Endothelial cell of umbilical vein (primary cell): ENCODE results near the gene ARFRP1. TPM values are rescaled to one million over a fixed set of nuclear protein-coding genes. Genes with fewer than 3 reads are reported as not detected.

ENCODE experiments used
- BruUV-seq: library from RNA; stranded (reverse); fragments of 400-500 nt; replicated peaks from 2 replicates; lab custom pipeline; 2021; lab: Mats Ljungman, UMichigan
- CTCF ChIA-PET: fragments of 300-600, 350-600 bp; sonication (Branson Sonifier 250); formaldehyde crosslinking; loops from one replicate; lab custom pipeline; 2021; ENCODE audit warnings: antibody characterized with exemption, inconsistent platforms; lab: Charles Lee
- POLR2A ChIA-PET: fragments of 300-600, 350-600 bp; sonication (Branson Sonifier 250); formaldehyde crosslinking; loops from one replicate; lab custom pipeline; 2021; ENCODE audit warnings: antibody characterized with exemption, inconsistent platforms; lab: Charles Lee
- DNase-seq: peaks from one replicate; pipeline ENCODE4 v3.0.0-alpha.2; 2011; ENCODE audit warnings: low read depth, low spot score
- FAIRE-seq: peaks from 2 replicates; lab custom pipeline; 2011; peaks lifted over from hg19 to GRCh38; lab: Jason Lieb, UNC
- H2AFZ ChIP-seq: 2 replicates; pipeline ENCODE4 v1.6.0; 2012; ENCODE audit warnings: low read depth, low read length, control low read depth, inconsistent platforms
- H3K27ac ChIP-seq: 2 replicates; pipeline ENCODE4 v1.5.1; 2011; ENCODE audit warnings: low read depth, mild to moderate bottlenecking, control low read depth, low read length, moderate library complexity; ENCODE audit not compliant: insufficient read depth
- H3K27me3 ChIP-seq, 2 experiments: 2 replicates each; pipeline versions ENCODE4 v1.6.0 to v1.6.1; 2011; ENCODE audit warnings: low read length in 2 of 2, mixed read lengths in 1 of 2; ENCODE audit not compliant: control insufficient read depth in 2 of 2, insufficient read depth in 2 of 2
- H3K36me3 ChIP-seq, 2 experiments: 2 replicates in 1 of 2; 3 replicates in 1 of 2; pipeline ENCODE4 v1.5.1; 2011; ENCODE audit warnings: low read length in 2 of 2, mild to moderate bottlenecking in 1 of 2, moderate library complexity in 1 of 2; ENCODE audit not compliant: control insufficient read depth in 2 of 2, insufficient read depth in 2 of 2; ENCODE audit errors: extremely low read depth in 1 of 2
- H3K4me1 ChIP-seq: 3 replicates; pipeline ENCODE4 v1.5.1; 2011; ENCODE audit warnings: mild to moderate bottlenecking, low read length; ENCODE audit not compliant: control insufficient read depth, insufficient read depth; ENCODE audit errors: extremely low read depth
- H3K4me2 ChIP-seq: 2 replicates; pipeline ENCODE4 v1.6.1; 2011; ENCODE audit warnings: low read length, control low read depth, mixed read lengths; ENCODE audit not compliant: insufficient read depth
- H3K4me3 ChIP-seq, 3 experiments: fragments of 200-600 bp in 1 of 3; sonication (generic), shearing (Covaris generic) in 1 of 3; replicated peaks in 1 of 3; 2 replicates each; pipeline ENCODE4 v1.5.1; 2011 to 2016; ENCODE audit warnings: control low read depth in 3 of 3, low read length in 3 of 3, mild to moderate bottlenecking in 2 of 3, inconsistent platforms in 1 of 3, low read depth in 1 of 3, moderate library complexity in 1 of 3; ENCODE audit not compliant: insufficient read depth in 1 of 3
- H3K79me2 ChIP-seq: 2 replicates; pipeline ENCODE4 v1.6.0; 2012; ENCODE audit warnings: low read length, inconsistent platforms; ENCODE audit not compliant: control insufficient read depth, insufficient read depth
- H3K9ac ChIP-seq: replicated peaks from 2 replicates; pipeline ENCODE3; 2011; ENCODE audit warnings: low read length, control low read depth; ENCODE audit not compliant: insufficient read depth; ENCODE audit errors: extremely low read depth
- H3K9me1 ChIP-seq: replicated peaks from 3 replicates; pipeline ENCODE4 v1.6.0; 2011; ENCODE audit warnings: mild to moderate bottlenecking, low read length; ENCODE audit not compliant: control insufficient read depth, insufficient read depth; ENCODE audit errors: extremely low read depth
- H3K9me3 ChIP-seq: replicated peaks from 2 replicates; pipeline ENCODE4 v1.5.1; 2012; ENCODE audit warnings: low read length, inconsistent platforms; ENCODE audit not compliant: control insufficient read depth, insufficient read depth
- H4K20me1 ChIP-seq: replicated peaks from 2 replicates; pipeline ENCODE3; 2011; ENCODE audit warnings: mild to moderate bottlenecking, low read length; ENCODE audit not compliant: control insufficient read depth, insufficient read depth; ENCODE audit errors: extremely low read depth
- CTCF ChIP-seq, 2 donors: IDR thresholded peaks; 1 replicate in 1 of 2; 2 replicates in 1 of 2; pipeline ENCODE4 v1.5.1; 2011; ENCODE audit warnings: low read length in 2 of 2, mild to moderate bottlenecking in 2 of 2, moderate library complexity in 2 of 2, control low read depth in 1 of 2, inconsistent platforms in 1 of 2, low read depth in 1 of 2; ENCODE audit not compliant: insufficient read depth in 1 of 2; ENCODE audit errors: extremely low read depth in 1 of 2
- EZH2 ChIP-seq: IDR thresholded peaks from 2 replicates; pipeline ENCODE4 v1.6.1; 2012; ENCODE audit warnings: borderline replicate concordance, low read depth, mild to moderate bottlenecking, moderate library complexity, low read length, inconsistent platforms; ENCODE audit not compliant: severe bottlenecking
- FOS ChIP-seq: IDR thresholded peaks from 2 replicates; pipeline ENCODE4 v1.6.1; 2011; ENCODE audit warnings: mild to moderate bottlenecking, low read length, moderate library complexity, borderline replicate concordance; ENCODE audit not compliant: insufficient read depth
- GATA2 ChIP-seq: IDR thresholded peaks from 2 replicates; pipeline ENCODE4 v1.7.0; 2011; ENCODE audit warnings: low read depth, mild to moderate bottlenecking, moderate library complexity, mixed read lengths, low read length; ENCODE audit not compliant: insufficient read length, insufficient read depth
- JUN ChIP-seq: IDR thresholded peaks from 2 replicates; pipeline ENCODE4 v1.6.1; 2011; ENCODE audit warnings: borderline replicate concordance, low read depth; ENCODE audit not compliant: insufficient read length, insufficient read depth
- MAX ChIP-seq: IDR thresholded peaks from 2 replicates; pipeline ENCODE4 v1.6.1; 2011; ENCODE audit not compliant: insufficient read depth, insufficient read length
- MYC ChIP-seq: IDR thresholded peaks from one replicate; pipeline ENCODE4 v1.6.1; 2011; ENCODE audit warnings: mild to moderate bottlenecking, low read depth, low read length
- POLR2A ChIP-seq: IDR thresholded peaks from 2 replicates; pipeline ENCODE4 v1.6.1; 2012; ENCODE audit warnings: low read depth, mild to moderate bottlenecking, control low read depth, low read length
- POLR2AphosphoS5 ChIP-seq: IDR thresholded peaks from 2 replicates; pipeline ENCODE4 v1.6.1; 2012; ENCODE audit warnings: low read depth, mild to moderate bottlenecking, control low read depth, low read length, moderate library complexity; ENCODE audit not compliant: insufficient read depth
- dilution Hi-C: fragments of 300-500 bp; cut with MboI; formaldehyde crosslinking; loops from one replicate; pipeline ENCODE4 v1.15.0; 2019; ENCODE audit warnings: low sequenced_read_pairs; ENCODE audit not compliant: extremely low pct_ligation_motif_present
- intact Hi-C: fragments of 100-400 bp; cut with micrococcal nuclease; formaldehyde crosslinking; loops from one replicate; pipeline ENCODE4 v1.10.0; 2022
- polyA plus RNA-seq, 4 experiments: library from polyadenylated mRNA; depleted of rRNA in 3 of 4; stranded (reverse) in 3 of 4; unstranded in 1 of 4; fragments of >200 nt; gene quantifications; 2 replicates each; pipeline versions ENCODE4 v1.2.1 to v1.2.3, GENCODE V29; 2011 to 2012; ENCODE audit warnings: missing spikeins in 1 of 4
- small RNA-seq: library from RNA; depleted of rRNA; stranded (forward); fragments of <200 nt; gene quantifications from one replicate; pipeline ENCODE3, GENCODE V24; 2012; ENCODE audit warnings: low replicate concordance, low read depth; ENCODE audit not compliant: insufficient read depth, insufficient read length
- total RNA-seq: library from RNA; stranded (reverse); gene quantifications from 2 replicates; pipeline ENCODE4 v1.2.3, GENCODE V29; 2021

ARFRP1 gene
- total and polyA plus RNA-seq, 2 donors (not counting 3 experiments of a cell fraction or from before 2014, with no cell fraction given): 48.7 to 51.6 TPM

GRCh38 chr20:63648895-63649589 lies 58.7 kb downstream of the ARFRP1 start:
- dilution Hi-C loops (no loop called here), intact Hi-C loops (no loop called here)
- Histone ChIP-seq H3K9ac (no peak overlapping the region), H3K4me2 (no peak overlapping the region), H3K4me3 (no peak overlapping the region), H3K9me3 (no peaks in the 10 kb centered on the region), H3K27me3 (peaks cover 1 to 11% of the 10 kb centered on the region in 2 experiments), H4K20me1 (no peaks in the 10 kb centered on the region), H3K79me2 (no peaks in the 10 kb centered on the region), H3K36me3 (no peaks in the 10 kb centered on the region), H3K9me1 (no peaks in the 10 kb centered on the region), H2AFZ (no peak overlapping the region), H3K4me1 (peaks cover 6% of the 10 kb centered on the region), H3K27ac (no peak overlapping the region)
- TF ChIP-seq MAX: no peak
- no peak for TF ChIP-seq JUN
- TF ChIP-seq GATA2: no peak
- no peak for TF ChIP-seq FOS
- no peak for TF ChIP-seq POLR2A
- no peak for TF ChIP-seq POLR2AphosphoS5
- TF ChIP-seq CTCF (IDR thresholded peaks at IDR 0.05; ENCODE audit: extremely low read depth in 1 of 2, insufficient read depth in 1 of 2, low read depth in 1 of 2, low read length in 2 of 2): no peak
- TF ChIP-seq MYC: no peak
- no peak for TF ChIP-seq EZH2
- ChIA-PET CTCF (no interaction called here), POLR2A (no interaction called here)
- no peak for FAIRE-seq
- DNase-seq: no peak
- no TSS peak for BruUV-seq

Small RNA genes lying within 50 kb of the gene (small RNA-seq; reads per million reads assigned to genes)
- gene LIME1 (not detected), gene TNFRSF6B (not detected)

Other genes starting within 250 kb of the ARFRP1 start
- gene KCNQ2, start 235.3 kb downstream of the ARFRP1 start, total RNA-seq: not detected in 2 replicates
- not detected in 2 replicates for gene KCNQ2, start 235.3 kb downstream of the ARFRP1 start, polyA plus RNA-seq
- 2.9 and 3.4 TPM in 2 replicates for gene EEF1A2, start 208.9 kb downstream of the ARFRP1 start, total RNA-seq
- gene EEF1A2, start 208.9 kb downstream of the ARFRP1 start, polyA plus RNA-seq: 2.7 and 2.9 TPM in 2 replicates
- 219 and 233 TPM in 2 replicates for gene PPDPF, start 187.2 kb downstream of the ARFRP1 start, total RNA-seq
- 52.2 and 58.9 TPM in 2 replicates for gene PPDPF, start 187.2 kb downstream of the ARFRP1 start, polyA plus RNA-seq
- 0.18 TPM in 1 of 2 replicates, not detected in the other for gene PTK6, start 170.6 kb downstream of the ARFRP1 start, total RNA-seq
- gene PTK6, start 170.6 kb downstream of the ARFRP1 start, polyA plus RNA-seq: 0.05 TPM in 1 of 2 replicates, not detected in the other
- not detected in 2 replicates for gene SRMS, start 160.2 kb downstream of the ARFRP1 start, total RNA-seq
- gene SRMS, start 160.2 kb downstream of the ARFRP1 start, polyA plus RNA-seq: not detected in 2 replicates
- gene FNDC11, start 153.8 kb downstream of the ARFRP1 start, total RNA-seq: 0.51 and 0.71 TPM in 2 replicates
- 1.9 and 3.4 TPM in 2 replicates for gene FNDC11, start 153.8 kb downstream of the ARFRP1 start, polyA plus RNA-seq
- gene HELZ2, start 133.7 kb downstream of the ARFRP1 start, total RNA-seq: 29.2 and 33.2 TPM in 2 replicates
- gene HELZ2, start 133.7 kb downstream of the ARFRP1 start, polyA plus RNA-seq: 10.6 and 16.2 TPM in 2 replicates
- 12.1 and 14.1 TPM in 2 replicates for gene GMEB2, start 80.9 kb downstream of the ARFRP1 start, total RNA-seq
- 12.7 and 13.4 TPM in 2 replicates for gene GMEB2, start 80.9 kb downstream of the ARFRP1 start, polyA plus RNA-seq
- gene STMN3, start 54.6 kb downstream of the ARFRP1 start, total RNA-seq: 1.7 and 1.8 TPM in 2 replicates
- 4.7 and 8.4 TPM in 2 replicates for gene STMN3, start 54.6 kb downstream of the ARFRP1 start, polyA plus RNA-seq
- 38.6 and 44.9 TPM in 2 replicates for gene RTEL1, start 49.7 kb downstream of the ARFRP1 start, total RNA-seq
- 17.0 and 20.6 TPM in 2 replicates for gene RTEL1, start 49.7 kb downstream of the ARFRP1 start, polyA plus RNA-seq
- 0.69 TPM in 1 of 2 replicates, not detected in the other for gene TNFRSF6B, start 11.3 kb downstream of the ARFRP1 start, total RNA-seq
- gene TNFRSF6B, start 11.3 kb downstream of the ARFRP1 start, polyA plus RNA-seq: 11.3 and 20.6 TPM in 2 replicates
- 29.3 and 31.7 TPM in 2 replicates for gene ZGPAT, start 63 bp upstream of the ARFRP1 start, total RNA-seq
- gene ZGPAT, start 63 bp upstream of the ARFRP1 start, polyA plus RNA-seq: 23.1 and 24.4 TPM in 2 replicates
- gene LIME1, start 28.7 kb upstream of the ARFRP1 start, total RNA-seq: 11.5 and 12.2 TPM in 2 replicates
- 10.7 and 16.3 TPM in 2 replicates for gene LIME1, start 28.7 kb upstream of the ARFRP1 start, polyA plus RNA-seq
- gene SLC2A4RG, start 31.8 kb upstream of the ARFRP1 start, total RNA-seq: 69.3 and 69.4 TPM in 2 replicates
- gene SLC2A4RG, start 31.8 kb upstream of the ARFRP1 start, polyA plus RNA-seq: 41.7 and 66.5 TPM in 2 replicates
- 4.3 and 7.1 TPM in 2 replicates for gene ZBTB46, start 123.3 kb upstream of the ARFRP1 start, total RNA-seq
- gene ZBTB46, start 123.3 kb upstream of the ARFRP1 start, polyA plus RNA-seq: 1.3 TPM in 2 replicates
- gene ABHD16B, start 153.5 kb upstream of the ARFRP1 start, total RNA-seq: not detected in 2 replicates
- not detected in 2 replicates for gene ABHD16B, start 153.5 kb upstream of the ARFRP1 start, polyA plus RNA-seq
- 114 and 123 TPM in 2 replicates for gene TPD52L2, start 157.3 kb upstream of the ARFRP1 start, total RNA-seq
- gene TPD52L2, start 157.3 kb upstream of the ARFRP1 start, polyA plus RNA-seq: 142 and 151 TPM in 2 replicates
- 58.7 and 60.3 TPM in 2 replicates for gene DNAJC5, start 187.2 kb upstream of the ARFRP1 start, total RNA-seq
- 40.1 and 44.7 TPM in 2 replicates for gene DNAJC5, start 187.2 kb upstream of the ARFRP1 start, polyA plus RNA-seq
- 51.1 TPM in 2 replicates for gene UCKL1, start 248.4 kb upstream of the ARFRP1 start, total RNA-seq
- gene UCKL1, start 248.4 kb upstream of the ARFRP1 start, polyA plus RNA-seq: 78.8 and 113 TPM in 2 replicates